Measurements from ENCODE around the gene AANAT. TPM values are rescaled to one million over a fixed set of nuclear protein-coding genes. Genes with fewer than 3 reads are reported as not detected.

AANAT gene
- polyA plus RNA-seq, 1 donor: 0.13 TPM

GRCh38 chr17:76469076-76469990 lies 1.9 kb downstream of the AANAT start:
- H3K36me3 ChIP-seq (ENCODE audit: control insufficient read depth, insufficient read depth, low read length): peaks cover 28% of the 10 kb centered on the region
- no peaks in the 10 kb centered on the region for H3K27me3 ChIP-seq (ENCODE audit: control insufficient read depth, insufficient read depth, low read length)
- peaks cover 11% of the 10 kb centered on the region for H3K4me1 ChIP-seq (ENCODE audit: control insufficient read depth, insufficient read depth, low read length)
- H3K4me3 ChIP-seq (ENCODE audit: low read length): no peak overlapping the region
- H3K27ac ChIP-seq (ENCODE audit: low read length): no peak overlapping the region
- no peaks in the 10 kb centered on the region for H3K9me3 ChIP-seq (ENCODE audit: control insufficient read depth, low read depth, low read length)
- DNase-seq: no peak
- no CpG with 5 or more reads among the region's 38 CpGs for WGBS (ENCODE audit: insufficient coverage, low lambda C conversion rate)

- peaks cover 36% of the 10 kb centered on the region for H3K36me3 ChIP-seq (ENCODE audit: control insufficient read depth, insufficient read depth, low read length)
- H3K4me3 ChIP-seq (ENCODE audit: low read length): no peak overlapping the region
- peaks cover 11% of the 10 kb centered on the region for H3K4me1 ChIP-seq (ENCODE audit: control insufficient read depth, insufficient read depth, low read length)
- 20% methylated on average over 1 of the region's 13 CpGs for WGBS (ENCODE audit: insufficient coverage, low lambda C conversion rate)
- no peaks in the 10 kb centered on the region for H3K27me3 ChIP-seq (ENCODE audit: control insufficient read depth, insufficient read depth, low read length)
- no peak overlapping the region for H3K27ac ChIP-seq (ENCODE audit: low read length)
- peak in 1 of 2 donors; percentile 49 for DNase-seq
- H3K9me3 ChIP-seq (ENCODE audit: control insufficient read depth, low read depth, low read length): no peaks in the 10 kb centered on the region
Measured at GRCh38 chr17:76469991-76470739, 2.8 kb downstream of the AANAT start.

GRCh38 chr17:76471498-76472257 lies 4.3 kb downstream of the AANAT start:
- Histone ChIP-seq H3K4me3 (ENCODE audit: low read length) (no peak overlapping the region), H3K27me3 (ENCODE audit: control insufficient read depth, insufficient read depth, low read length) (no peaks in the 10 kb centered on the region), H3K9me3 (ENCODE audit: control insufficient read depth, low read depth, low read length) (no peaks in the 10 kb centered on the region), H3K27ac (ENCODE audit: low read length) (no peak overlapping the region), H3K4me1 (ENCODE audit: control insufficient read depth, insufficient read depth, low read length) (peaks cover 8% of the 10 kb centered on the region), H3K36me3 (ENCODE audit: control insufficient read depth, insufficient read depth, low read length) (peaks cover 39% of the 10 kb centered on the region)
- WGBS (ENCODE audit: insufficient coverage, low lambda C conversion rate): 100% methylated on average over 1 of the region's 35 CpGs
- no peak for DNase-seq

- Histone ChIP-seq H3K36me3 (ENCODE audit: control insufficient read depth, insufficient read depth, low read length) (peaks cover 42% of the 10 kb centered on the region), H3K4me1 (ENCODE audit: control insufficient read depth, insufficient read depth, low read length) (peaks cover 8% of the 10 kb centered on the region), H3K27ac (ENCODE audit: low read length) (no peak overlapping the region), H3K9me3 (ENCODE audit: control insufficient read depth, low read depth, low read length) (no peaks in the 10 kb centered on the region), H3K4me3 (ENCODE audit: low read length) (no peak overlapping the region), H3K27me3 (ENCODE audit: control insufficient read depth, insufficient read depth, low read length) (no peaks in the 10 kb centered on the region)
- DNase-seq: no peak
- WGBS (ENCODE audit: insufficient coverage, low lambda C conversion rate): no CpG with 5 or more reads among the region's 15 CpGs
Measured at GRCh38 chr17:76472258-76472645, 4.8 kb downstream of the AANAT start.

GRCh38 chr17:76472726-76473125 lies 5.3 kb downstream of the AANAT start:
- Histone ChIP-seq H3K27me3 (ENCODE audit: control insufficient read depth, insufficient read depth, low read length) (no peaks in the 10 kb centered on the region), H3K4me1 (ENCODE audit: control insufficient read depth, insufficient read depth, low read length) (peaks cover 8% of the 10 kb centered on the region), H3K36me3 (ENCODE audit: control insufficient read depth, insufficient read depth, low read length) (peaks cover 42% of the 10 kb centered on the region), H3K27ac (ENCODE audit: low read length) (no peak overlapping the region), H3K4me3 (ENCODE audit: low read length) (no peak overlapping the region), H3K9me3 (ENCODE audit: control insufficient read depth, low read depth, low read length) (no peaks in the 10 kb centered on the region)
- no peak for DNase-seq
- WGBS (ENCODE audit: insufficient coverage, low lambda C conversion rate): no CpG with 5 or more reads among the region's 11 CpGs

- no peak overlapping the region for H3K4me3 ChIP-seq (ENCODE audit: low read length)
- no peaks in the 10 kb centered on the region for H3K27me3 ChIP-seq (ENCODE audit: control insufficient read depth, insufficient read depth, low read length)
- peaks cover 46% of the 10 kb centered on the region for H3K36me3 ChIP-seq (ENCODE audit: control insufficient read depth, insufficient read depth, low read length)
- DNase-seq: no peak
- H3K27ac ChIP-seq (ENCODE audit: low read length): no peak overlapping the region
- no CpG with 5 or more reads among the region's 18 CpGs for WGBS (ENCODE audit: insufficient coverage, low lambda C conversion rate)
- H3K4me1 ChIP-seq (ENCODE audit: control insufficient read depth, insufficient read depth, low read length): peaks cover 8% of the 10 kb centered on the region
- no peaks in the 10 kb centered on the region for H3K9me3 ChIP-seq (ENCODE audit: control insufficient read depth, low read depth, low read length)
Measured at GRCh38 chr17:76473541-76473985, 6.2 kb downstream of the AANAT start.

- Histone ChIP-seq H3K4me3 (ENCODE audit: low read length) (no peak overlapping the region), H3K4me1 (ENCODE audit: control insufficient read depth, insufficient read depth, low read length) (peaks cover 8% of the 10 kb centered on the region), H3K9me3 (ENCODE audit: control insufficient read depth, low read depth, low read length) (no peaks in the 10 kb centered on the region), H3K27me3 (ENCODE audit: control insufficient read depth, insufficient read depth, low read length) (no peaks in the 10 kb centered on the region), H3K36me3 (ENCODE audit: control insufficient read depth, insufficient read depth, low read length) (peaks cover 46% of the 10 kb centered on the region), H3K27ac (ENCODE audit: low read length) (no peak overlapping the region)
- no CpG with 5 or more reads among the region's 14 CpGs for WGBS (ENCODE audit: insufficient coverage, low lambda C conversion rate)
- DNase-seq: no peak
Measured at GRCh38 chr17:76474238-76474637, 6.8 kb downstream of the AANAT start.

GRCh38 chr17:76474894-76475293 lies 7.5 kb downstream of the AANAT start:
- WGBS (ENCODE audit: insufficient coverage, low lambda C conversion rate): 100% methylated on average over 1 of the region's 15 CpGs
- Histone ChIP-seq H3K9me3 (ENCODE audit: control insufficient read depth, low read depth, low read length) (no peaks in the 10 kb centered on the region), H3K36me3 (ENCODE audit: control insufficient read depth, insufficient read depth, low read length) (peaks cover 48% of the 10 kb centered on the region), H3K4me1 (ENCODE audit: control insufficient read depth, insufficient read depth, low read length) (peaks cover 5% of the 10 kb centered on the region), H3K27ac (ENCODE audit: low read length) (no peak overlapping the region), H3K27me3 (ENCODE audit: control insufficient read depth, insufficient read depth, low read length) (no peaks in the 10 kb centered on the region), H3K4me3 (ENCODE audit: low read length) (no peak overlapping the region)
- DNase-seq: no peak

- no peak overlapping the region for H3K27ac ChIP-seq (ENCODE audit: low read length)
- 89% methylated on average over 1 of the region's 6 CpGs for WGBS (ENCODE audit: insufficient coverage, low lambda C conversion rate)
- H3K9me3 ChIP-seq (ENCODE audit: control insufficient read depth, low read depth, low read length): no peaks in the 10 kb centered on the region
- H3K36me3 ChIP-seq (ENCODE audit: control insufficient read depth, insufficient read depth, low read length): peaks cover 48% of the 10 kb centered on the region
- H3K4me3 ChIP-seq (ENCODE audit: low read length): no peak overlapping the region
- DNase-seq: no peak
- no peaks in the 10 kb centered on the region for H3K27me3 ChIP-seq (ENCODE audit: control insufficient read depth, insufficient read depth, low read length)
- H3K4me1 ChIP-seq (ENCODE audit: control insufficient read depth, insufficient read depth, low read length): peaks cover 2% of the 10 kb centered on the region
Measured at GRCh38 chr17:76475302-76475701, 7.9 kb downstream of the AANAT start.

GRCh38 chr17:76476736-76477135 lies 9.3 kb downstream of the AANAT start:
- Histone ChIP-seq H3K9me3 (ENCODE audit: control insufficient read depth, low read depth, low read length) (no peaks in the 10 kb centered on the region), H3K4me1 (ENCODE audit: control insufficient read depth, insufficient read depth, low read length) (no peaks in the 10 kb centered on the region), H3K4me3 (ENCODE audit: low read length) (no peak overlapping the region), H3K36me3 (ENCODE audit: control insufficient read depth, insufficient read depth, low read length) (peaks cover 39% of the 10 kb centered on the region), H3K27ac (ENCODE audit: low read length) (no peak overlapping the region), H3K27me3 (ENCODE audit: control insufficient read depth, insufficient read depth, low read length) (no peaks in the 10 kb centered on the region)
- no CpG with 5 or more reads among the region's 20 CpGs for WGBS (ENCODE audit: insufficient coverage, low lambda C conversion rate)
- DNase-seq: no peak

Measured in large intestine (tissue), 3 donors.